ENCODE data around the gene ADORA2A.
A peak's percentile ranks its signal among the peaks of the same experiment; 100 is the strongest.

Gene ADORA2A

GRCh38 chr22:24419475-24419850, 7.9 kb upstream of the ADORA2A start:
- no peak for DNase-seq

GRCh38 chr22:24420072-24420976, 7.1 kb upstream of the ADORA2A start:
- no peak for DNase-seq

- DNase-seq, result no peak
Measured at GRCh38 chr22:24420977-24421343, 6.4 kb upstream of the ADORA2A start.

- DNase-seq, result no peak
Measured at GRCh38 chr22:24421428-24421931, 5.9 kb upstream of the ADORA2A start.

- no peak for DNase-seq
Measured at GRCh38 chr22:24422102-24422665, 5.2 kb upstream of the ADORA2A start.

GRCh38 chr22:24423519-24424000, 3.8 kb upstream of the ADORA2A start:
- DNase-seq, result peak; percentile 95

GRCh38 chr22:24424001-24424900, 3.1 kb upstream of the ADORA2A start:
- peak; percentile 79 for DNase-seq

- DNase-seq, result no peak
Measured at GRCh38 chr22:24424901-24425775, 2.3 kb upstream of the ADORA2A start.

- DNase-seq, result no peak
Measured at GRCh38 chr22:24426436-24426835, 963 bp upstream of the ADORA2A start.

- no peak for DNase-seq
Measured at GRCh38 chr22:24426851-24427499, 424 bp upstream of the ADORA2A start.

GRCh38 chr22:24428751-24429410, 1.5 kb downstream of the ADORA2A start:
- DNase-seq, result no peak

GRCh38 chr22:24429411-24430365, 2.3 kb downstream of the ADORA2A start:
- peak; percentile 80 for DNase-seq

GRCh38 chr22:24430431-24431308, 3.3 kb downstream of the ADORA2A start:
- DNase-seq, result no peak

GRCh38 chr22:24431309-24432034, 4.1 kb downstream of the ADORA2A start:
- no peak for DNase-seq

GRCh38 chr22:24432059-24432853, 4.9 kb downstream of the ADORA2A start:
- DNase-seq, result peak; percentile 73

GRCh38 chr22:24433001-24433827, 5.8 kb downstream of the ADORA2A start:
- no peak for DNase-seq
